K562 (cell line): ENCODE data around the gene NTRK1. TPM values are rescaled to one million over a fixed set of nuclear protein-coding genes. Genes with fewer than 3 reads are reported as not detected.

Source experiments
- MECOM ChIP-seq: fragments of 250-450 bp; sonication (Bioruptor Pico); IDR thresholded peaks from 2 replicates; pipeline ENCODE4 v1.8.0; 2022; ENCODE audit warnings: inconsistent platforms
- POLR2B ChIP-seq: fragments of 450-650 bp; IDR thresholded peaks from 2 replicates; pipeline ENCODE4 v1.6.1; 2018; ENCODE audit warnings: low read depth; ENCODE audit not compliant: partially characterized antibody
- POLR2H ChIP-seq: IDR thresholded peaks from 2 replicates; pipeline ENCODE4 v1.6.1; 2016; ENCODE audit warnings: missing genetic modification characterization, low read depth, mild to moderate bottlenecking, control low read depth, missing compliant biosample characterization, moderate library complexity
- SAP30 ChIP-seq: fragments of 200-600 bp; sonication (generic); IDR thresholded peaks from 2 replicates; pipeline ENCODE4 v1.6.1; 2012; ENCODE audit warnings: borderline replicate concordance, low read depth, mild to moderate bottlenecking, moderate library complexity, low read length, control low read depth, inconsistent platforms; ENCODE audit not compliant: insufficient read depth, poor library complexity, severe bottlenecking
- SMARCA5 ChIP-seq: fragments of 450-650 bp; IDR thresholded peaks from 2 replicates; pipeline ENCODE4 v1.6.1; 2016
- TCFL5 ChIP-seq: fragments of 250-450 bp; sonication (Bioruptor Pico); conservative IDR thresholded peaks from 2 replicates; pipeline ENCODE4 v1.6.1; 2021; ENCODE audit warnings: mild to moderate bottlenecking, moderate library complexity, matching md5 sums
- ZBTB7A ChIP-seq: IDR thresholded peaks from 2 replicates; pipeline ENCODE4 v1.6.1; 2011; ENCODE audit warnings: low read depth, mild to moderate bottlenecking, low read length, moderate library complexity, borderline replicate concordance; ENCODE audit not compliant: control insufficient read depth
- ZKSCAN1 ChIP-seq: fragments of 150-350 bp; IDR thresholded peaks from 2 replicates; pipeline ENCODE4 v1.6.1; 2016; ENCODE audit warnings: low read depth, low read length
- ZNF24 ChIP-seq: fragments of 450-650 bp; IDR thresholded peaks from 2 replicates; pipeline ENCODE4 v1.6.1; 2016
- ZNF584 ChIP-seq: fragments of 200-800 bp; sonication (Bioruptor generic); IDR thresholded peaks from 2 replicates; pipeline ENCODE4 v1.6.1; 2016; ENCODE audit warnings: low read depth, mild to moderate bottlenecking, missing genetic modification characterization, missing compliant biosample characterization
- ZNF717 ChIP-seq: fragments of 250-450 bp; sonication (Bioruptor Pico); IDR thresholded peaks from 2 replicates; pipeline ENCODE4 v1.5.0; 2021
- polyA plus RNA-seq, 8 experiments: library from polyadenylated mRNA; depleted of rRNA in 4 of 8; stranded (reverse) in 5 of 8; unstranded in 3 of 8; fragments of >200 nt; fragmentation: Nextera tagmentation in 2 of 8; fragmentation: Illumina TruSeq in 1 of 8; extraction: Ambion mirVana in 2 of 8; extraction: Trizol in 1 of 8; gene quantifications; 2 replicates each; pipeline versions ENCODE4 v1.2.1 to v1.2.3, GENCODE V29; 2011 to 2014; ENCODE audit warnings: inconsistent platforms in 1 of 8, missing spikeins in 1 of 8
- total RNA-seq, 7 experiments: library from RNA; depleted of rRNA in 6 of 7; stranded (reverse); fragments of >200 nt in 6 of 7; fragmentation: Illumina TruSeq in 2 of 7; extraction: Trizol in 2 of 7; gene quantifications; 2 replicates each; pipeline versions ENCODE4 v1.2.1 to v1.2.3, GENCODE V29; 2011 to 2021; ENCODE audit warnings: low replicate concordance in 1 of 7
- TF ChIP-seq, protein P1 (sequence below): fragments of 450-650 bp; formaldehyde crosslinking; IDR thresholded peaks from 2 replicates; pipeline ENCODE4 v1.4.0; 2020; ENCODE audit warnings: mild to moderate bottlenecking, moderate library complexity
- TF ChIP-seq, protein P2 (sequence below), 2 experiments: fragments of 200-800 bp in 1 of 2; sonication (Bioruptor generic) in 1 of 2; sonication (generic) in 1 of 2; formaldehyde crosslinking in 1 of 2; IDR thresholded peaks in 1 of 2; conservative IDR thresholded peaks in 1 of 2; 2 replicates each; pipeline versions ENCODE4 v1.5.0 to v1.6.1; 2016 to 2020; ENCODE audit warnings: missing compliant biosample characterization in 1 of 2, missing genetic modification characterization in 1 of 2, missing genetic modification reagents in 1 of 2
- TF ChIP-seq, protein P3 (sequence below), 2 experiments: fragments of 450-650 bp; IDR thresholded peaks; 2 replicates each; pipeline ENCODE4 v1.6.1; 2016; ENCODE audit warnings: mild to moderate bottlenecking in 2 of 2, borderline replicate concordance in 1 of 2, low read depth in 1 of 2, moderate library complexity in 1 of 2

NTRK1 gene
- total and polyA plus RNA-seq, 9 of the 15 experiments (the other 6 are each of a cell fraction or from before 2014, with no cell fraction given): 0.46 to 30.0 (median 7.9) TPM

DNA sequence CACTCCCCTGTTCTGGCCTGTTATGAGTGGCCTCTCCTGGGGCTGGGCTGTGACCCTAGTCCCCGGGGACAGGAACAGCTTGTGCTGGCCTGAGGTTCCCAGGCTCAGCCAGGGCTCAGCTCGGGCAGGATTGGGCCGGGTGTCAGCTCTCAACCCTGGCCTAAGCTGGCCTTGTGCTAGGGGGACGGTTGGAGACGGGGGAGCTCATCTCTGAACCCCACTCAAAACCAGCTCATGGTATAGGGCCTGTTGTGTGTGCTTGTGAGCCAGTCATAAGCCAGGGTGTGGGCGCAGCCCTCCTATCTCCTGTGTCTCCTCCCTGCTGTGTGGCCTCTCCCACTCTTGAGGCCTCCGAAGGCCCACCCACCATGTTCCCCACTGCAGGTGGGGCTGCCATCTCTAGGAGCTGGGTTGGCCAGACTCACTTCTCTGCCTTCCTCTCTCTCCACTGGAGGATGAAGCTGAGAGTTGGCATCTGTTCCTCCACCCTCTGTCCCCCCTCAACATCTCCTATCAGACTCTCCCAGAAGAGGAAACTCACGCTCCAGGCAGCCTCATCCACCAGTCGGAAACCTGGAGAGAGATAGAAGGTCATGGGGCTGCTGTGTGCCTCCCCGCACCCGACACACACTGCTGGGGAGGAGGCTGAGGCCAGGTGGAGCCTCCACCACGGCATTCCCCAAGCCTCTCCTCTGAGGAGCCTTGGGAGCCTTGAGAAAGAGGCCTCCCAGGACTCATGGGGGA is 34.2 kb downstream of the NTRK1 start (continued):
- TF ChIP-seq ZNF584 (CRISPR knock-in tag) (no peak), ZNF717 (CRISPR knock-in tag) (no peak), SMARCA5 (no peak), POLR2B (no peak), ZNF24 (no peak), MECOM (CRISPR knock-in tag) (peak; percentile 35; the same call in 1 of the 2 replicates), ZBTB7A (peak; percentile 30; the same call in 1 of the 2 replicates), ZKSCAN1 (no peak), TCFL5 (CRISPR knock-in tag) (no peak), SAP30 (no peak), POLR2H (no peak)
- TF ChIP-seq, protein P1, sequence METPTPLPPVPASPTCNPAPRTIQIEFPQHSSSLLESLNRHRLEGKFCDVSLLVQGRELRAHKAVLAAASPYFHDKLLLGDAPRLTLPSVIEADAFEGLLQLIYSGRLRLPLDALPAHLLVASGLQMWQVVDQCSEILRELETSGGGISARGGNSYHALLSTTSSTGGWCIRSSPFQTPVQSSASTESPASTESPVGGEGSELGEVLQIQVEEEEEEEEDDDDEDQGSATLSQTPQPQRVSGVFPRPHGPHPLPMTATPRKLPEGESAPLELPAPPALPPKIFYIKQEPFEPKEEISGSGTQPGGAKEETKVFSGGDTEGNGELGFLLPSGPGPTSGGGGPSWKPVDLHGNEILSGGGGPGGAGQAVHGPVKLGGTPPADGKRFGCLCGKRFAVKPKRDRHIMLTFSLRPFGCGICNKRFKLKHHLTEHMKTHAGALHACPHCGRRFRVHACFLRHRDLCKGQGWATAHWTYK (CRISPR knock-in tag): 0 out of 2 replicates have a peak, but pooled peaks have one; percentile 10
- TF ChIP-seq, protein P2, sequence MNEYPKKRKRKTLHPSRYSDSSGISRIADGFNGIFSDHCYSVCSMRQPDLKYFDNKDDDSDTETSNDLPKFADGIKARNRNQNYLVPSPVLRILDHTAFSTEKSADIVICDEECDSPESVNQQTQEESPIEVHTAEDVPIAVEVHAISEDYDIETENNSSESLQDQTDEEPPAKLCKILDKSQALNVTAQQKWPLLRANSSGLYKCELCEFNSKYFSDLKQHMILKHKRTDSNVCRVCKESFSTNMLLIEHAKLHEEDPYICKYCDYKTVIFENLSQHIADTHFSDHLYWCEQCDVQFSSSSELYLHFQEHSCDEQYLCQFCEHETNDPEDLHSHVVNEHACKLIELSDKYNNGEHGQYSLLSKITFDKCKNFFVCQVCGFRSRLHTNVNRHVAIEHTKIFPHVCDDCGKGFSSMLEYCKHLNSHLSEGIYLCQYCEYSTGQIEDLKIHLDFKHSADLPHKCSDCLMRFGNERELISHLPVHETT (CRISPR knock-in tag; conservative IDR thresholded peaks at IDR 0.05 in 1 of 2, IDR thresholded peaks at IDR 0.05 in 1 of 2): no peak; a peak in 1 of 4 replicates
- TF ChIP-seq, protein P3, sequence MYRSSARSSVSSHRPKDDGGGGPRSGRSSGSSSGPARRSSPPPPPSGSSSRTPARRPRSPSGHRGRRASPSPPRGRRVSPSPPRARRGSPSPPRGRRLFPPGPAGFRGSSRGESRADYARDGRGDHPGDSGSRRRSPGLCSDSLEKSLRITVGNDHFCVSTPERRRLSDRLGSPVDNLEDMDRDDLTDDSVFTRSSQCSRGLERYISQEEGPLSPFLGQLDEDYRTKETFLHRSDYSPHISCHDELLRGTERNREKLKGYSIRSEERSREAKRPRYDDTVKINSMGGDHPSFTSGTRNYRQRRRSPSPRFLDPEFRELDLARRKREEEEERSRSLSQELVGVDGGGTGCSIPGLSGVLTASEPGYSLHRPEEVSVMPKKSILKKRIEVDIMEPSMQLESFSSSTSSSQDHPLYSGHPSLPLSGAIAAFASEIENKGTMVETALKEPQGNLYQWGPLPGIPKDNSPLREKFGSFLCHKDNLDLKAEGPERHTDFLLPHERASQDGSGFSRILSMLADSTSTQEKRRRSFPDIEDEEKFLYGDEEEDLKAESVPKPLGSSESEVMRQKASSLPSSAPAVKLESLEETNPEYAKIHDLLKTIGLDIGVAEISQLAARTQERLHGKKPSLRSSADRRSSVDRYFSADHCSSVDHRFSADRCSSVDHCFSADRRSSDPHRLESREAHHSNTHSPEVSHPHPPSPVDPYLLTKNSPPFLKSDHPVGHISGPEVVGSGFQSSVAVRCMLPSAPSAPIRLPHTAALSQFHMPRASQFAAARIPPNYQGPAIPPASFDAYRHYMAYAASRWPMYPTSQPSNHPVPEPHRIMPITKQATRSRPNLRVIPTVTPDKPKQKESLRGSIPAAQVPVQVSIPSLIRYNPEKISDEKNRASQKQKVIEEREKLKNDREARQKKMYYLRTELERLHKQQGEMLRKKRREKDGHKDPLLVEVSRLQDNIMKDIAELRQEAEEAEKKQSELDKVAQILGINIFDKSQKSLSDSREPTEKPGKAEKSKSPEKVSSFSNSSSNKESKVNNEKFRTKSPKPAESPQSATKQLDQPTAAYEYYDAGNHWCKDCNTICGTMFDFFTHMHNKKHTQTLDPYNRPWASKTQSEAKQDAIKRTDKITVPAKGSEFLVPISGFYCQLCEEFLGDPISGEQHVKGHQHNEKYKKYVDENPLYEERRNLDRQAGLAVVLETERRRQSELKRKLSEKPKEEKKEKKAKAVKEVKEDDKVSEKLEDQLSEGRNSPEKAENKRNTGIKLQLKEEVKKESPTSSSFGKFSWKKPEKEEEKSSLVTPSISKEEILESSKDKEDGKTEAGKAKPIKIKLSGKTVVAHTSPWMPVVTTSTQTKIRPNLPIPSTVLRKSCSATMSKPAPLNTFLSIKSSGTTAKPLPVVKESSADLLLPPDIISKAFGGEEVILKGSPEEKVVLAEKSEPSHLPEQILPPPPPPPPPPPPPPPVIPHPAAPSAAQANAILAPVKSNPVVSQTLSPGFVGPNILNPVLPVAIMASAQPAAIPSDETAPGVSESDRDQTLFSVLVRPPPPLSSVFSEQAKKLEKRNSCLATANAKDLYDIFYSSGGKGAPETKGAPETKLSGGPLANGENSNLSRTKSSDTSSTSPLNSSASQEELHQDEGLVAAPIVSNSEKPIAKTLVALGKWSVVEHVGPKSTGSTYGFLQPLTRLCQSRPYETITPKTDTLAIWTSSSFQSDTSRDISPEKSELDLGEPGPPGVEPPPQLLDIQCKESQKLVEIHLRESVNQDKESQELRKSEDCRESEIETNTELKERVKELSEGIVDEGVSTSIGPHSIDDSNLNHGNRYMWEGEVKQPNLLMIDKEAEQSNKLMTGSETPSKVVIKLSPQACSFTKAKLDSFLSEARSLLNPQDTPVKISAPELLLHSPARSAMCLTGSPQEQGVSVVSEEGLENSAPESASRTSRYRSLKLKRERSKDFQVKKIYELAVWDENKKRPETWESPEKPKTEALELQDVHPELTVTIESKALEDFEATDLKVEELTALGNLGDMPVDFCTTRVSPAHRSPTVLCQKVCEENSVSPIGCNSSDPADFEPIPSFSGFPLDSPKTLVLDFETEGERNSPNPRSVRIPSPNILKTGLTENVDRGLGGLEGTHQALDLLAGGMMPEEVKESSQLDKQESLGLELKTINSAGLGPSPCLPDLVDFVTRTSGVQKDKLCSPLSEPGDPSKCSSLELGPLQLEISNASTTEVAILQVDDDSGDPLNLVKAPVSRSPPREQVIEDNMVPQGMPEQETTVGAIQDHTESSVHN (IDR thresholded peaks at IDR 0.05; ENCODE audit: borderline replicate concordance in 1 of 2, low read depth in 1 of 2): no peak
